HEK293 (cell line): ENCODE data around the gene CENPP.

Experiments
- CTCF ChIA-PET: fragments of 350-600 bp; formaldehyde crosslinking; extraction: SDS; loops from one replicate; lab custom pipeline; 2021; ENCODE audit warnings: antibody characterized with exemption; lab: Yijun Ruan, JAX
- POLR2A ChIA-PET: fragments of 300-600 bp; formaldehyde crosslinking; extraction: SDS; loops from one replicate; lab custom pipeline; 2020; ENCODE audit warnings: antibody characterized with exemption, inconsistent platforms; lab: Yijun Ruan, JAX
- H3K27ac ChIP-seq: fragments of 200-500 bp; sonication (Bioruptor generic); 2 replicates; pipeline ENCODE4 v1.5.1; 2014; ENCODE audit warnings: low read depth, low read length, control low read depth, inconsistent platforms; ENCODE audit errors: extremely low read depth
- H3K36me3 ChIP-seq, 2 experiments: fragments of 200-500 bp in 1 of 2; sonication (Bioruptor generic) in 1 of 2; 1 replicate in 1 of 2; 2 replicates in 1 of 2; pipeline ENCODE4 v1.5.1; 2014 to 2017; ENCODE audit warnings: inconsistent platforms in 2 of 2, low read length in 2 of 2; ENCODE audit not compliant: control insufficient read depth in 2 of 2, insufficient read depth in 1 of 2
- H3K4me1 ChIP-seq: fragments of 200-500 bp; sonication (Bioruptor generic); 2 replicates; pipeline ENCODE4 v1.5.1; 2014; ENCODE audit warnings: mild to moderate bottlenecking, low read length, inconsistent platforms; ENCODE audit not compliant: control insufficient read depth, insufficient read depth
- H3K4me3 ChIP-seq: 2 replicates; pipeline ENCODE4 v1.5.1; 2011; ENCODE audit warnings: low read depth, mild to moderate bottlenecking, control low read depth, low read length, moderate library complexity
- H3K9me3 ChIP-seq: fragments of 200-500 bp; sonication (Bioruptor generic); 2 replicates; pipeline ENCODE4 v1.5.1; 2014; ENCODE audit warnings: low read depth, low read length, inconsistent platforms; ENCODE audit not compliant: control insufficient read depth, insufficient read depth
- EGR2 ChIP-seq: fragments of 450-650 bp; formaldehyde crosslinking; IDR thresholded peaks from 2 replicates; pipeline ENCODE4 v1.5.1; 2016; ENCODE audit warnings: low read depth, missing biosample characterization, missing genetic modification characterization
- PRDM2 ChIP-seq: fragments of 450-650 bp; formaldehyde crosslinking; IDR thresholded peaks from 2 replicates; pipeline ENCODE4 v1.5.1; 2016; ENCODE audit warnings: missing biosample characterization, missing genetic modification characterization, borderline replicate concordance
- RBAK ChIP-seq: fragments of 450-650 bp; formaldehyde crosslinking; IDR thresholded peaks from 2 replicates; pipeline ENCODE4 v1.5.1; 2016; ENCODE audit warnings: missing biosample characterization, missing genetic modification characterization
- ZFP37 ChIP-seq: fragments of 450-650 bp; formaldehyde crosslinking; IDR thresholded peaks from 2 replicates; pipeline ENCODE4 v1.5.1; 2016; ENCODE audit warnings: missing biosample characterization, missing genetic modification characterization
- ZNF214 ChIP-seq: fragments of 450-650 bp; formaldehyde crosslinking; IDR thresholded peaks from 2 replicates; pipeline ENCODE4 v1.5.1; 2017; ENCODE audit warnings: missing biosample characterization, mild to moderate bottlenecking, missing genetic modification characterization, borderline replicate concordance
- ZNF221 ChIP-seq: fragments of 450-650 bp; formaldehyde crosslinking; IDR thresholded peaks from 2 replicates; pipeline ENCODE4 v1.5.1; 2017; ENCODE audit warnings: missing biosample characterization, missing genetic modification characterization, borderline replicate concordance
- ZNF654 ChIP-seq: fragments of 450-650 bp; formaldehyde crosslinking; IDR thresholded peaks from 2 replicates; pipeline ENCODE4 v1.5.1; 2016; ENCODE audit warnings: low read depth, missing biosample characterization, missing genetic modification characterization
- ZNF792 ChIP-seq: fragments of 450-650 bp; formaldehyde crosslinking; IDR thresholded peaks from 2 replicates; pipeline ENCODE4 v1.5.1; 2016; ENCODE audit warnings: missing biosample characterization, missing genetic modification characterization
- TF ChIP-seq, protein P1 (sequence below): fragments of 450-650 bp; formaldehyde crosslinking; IDR thresholded peaks from 2 replicates; pipeline ENCODE4 v1.5.1; 2016; ENCODE audit warnings: missing biosample characterization, missing genetic modification characterization
- TF ChIP-seq, protein P2 (sequence below): fragments of 450-650 bp; formaldehyde crosslinking; IDR thresholded peaks from 2 replicates; pipeline ENCODE4 v1.5.1; 2017; ENCODE audit warnings: missing biosample characterization, missing genetic modification characterization

CENPP gene

GRCh38 chr9:92631452-92632343, 305.9 kb downstream of the CENPP start:
- H3K4me1 ChIP-seq: no peaks in the 10 kb centered on the region
- H3K36me3 ChIP-seq: peaks cover 9 to 71% of the 10 kb centered on the region in 2 experiments; a peak in 2 of 3 replicates
- POLR2A ChIA-PET: no interaction called here
- no peak overlapping the region for H3K27ac ChIP-seq
- no peak overlapping the region for H3K4me3 ChIP-seq
- CTCF ChIA-PET: interaction anchor here (1.0 kb wide), 1 partner anchor 492 kb away, joined by 6 read pairs; no protein-coding TSS in a partner anchor
- TF ChIP-seq EGR2 (peak; percentile 45; the same call in 1 of the 2 replicates), ZNF792 (tag by site-specific recombination) (no peak)
- no peaks in the 10 kb centered on the region for H3K9me3 ChIP-seq

- Histone ChIP-seq H3K4me3 (no peak overlapping the region), H3K9me3 (no peaks in the 10 kb centered on the region), H3K27ac (no peak overlapping the region), H3K4me1 (no peaks in the 10 kb centered on the region), H3K36me3 (peaks cover 8 to 74% of the 10 kb centered on the region in 2 experiments; a peak in 2 of 3 replicates)
- ChIA-PET POLR2A (no interaction called here), CTCF (interaction anchor here (0.6 to 1.0 kb wide), 3 partner anchors 15 to 493 kb away, joined by 3 to 6 read pairs (median 3); no protein-coding TSS in a partner anchor)
- no peak for TF ChIP-seq RBAK
These were observed 306.9 kb downstream of the CENPP start for GRCh38 chr9:92632641-92633040.

DNA sequence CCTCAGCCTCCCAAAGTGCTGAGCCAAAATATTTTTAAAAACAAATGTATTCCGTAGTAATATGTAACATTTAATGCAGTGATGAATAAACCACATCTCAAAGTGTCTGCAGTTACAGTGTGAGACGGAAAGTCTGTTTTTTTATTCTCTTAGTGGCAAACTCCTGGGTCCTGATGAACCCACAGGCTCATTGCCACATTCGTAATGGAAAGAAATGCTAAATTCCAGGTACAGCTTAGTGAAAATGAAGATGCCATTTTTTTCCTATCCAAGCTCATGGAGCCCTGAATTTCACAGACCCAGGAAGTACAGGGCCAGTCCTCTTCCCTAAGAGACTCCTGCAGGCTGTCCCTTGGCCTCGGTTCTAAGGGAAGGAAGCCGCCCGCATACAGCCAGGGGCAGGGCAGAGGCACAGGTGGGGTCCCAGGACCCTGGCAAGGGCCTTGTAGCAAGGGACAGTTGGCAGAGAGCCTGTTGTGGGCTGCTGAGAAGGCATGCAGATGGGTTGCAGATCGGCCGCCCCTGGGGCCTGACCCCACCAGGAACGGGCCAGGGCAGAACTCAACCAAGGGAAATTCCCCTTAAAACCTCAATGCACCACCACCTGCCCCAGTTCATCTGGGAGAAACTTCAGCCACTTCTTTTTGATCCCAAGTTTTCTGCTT, 308.0 kb downstream of the CENPP start:
- POLR2A ChIA-PET: no interaction called here
- no peak overlapping the region for H3K4me3 ChIP-seq
- no peaks in the 10 kb centered on the region for H3K9me3 ChIP-seq
- TF ChIP-seq, protein P1, sequence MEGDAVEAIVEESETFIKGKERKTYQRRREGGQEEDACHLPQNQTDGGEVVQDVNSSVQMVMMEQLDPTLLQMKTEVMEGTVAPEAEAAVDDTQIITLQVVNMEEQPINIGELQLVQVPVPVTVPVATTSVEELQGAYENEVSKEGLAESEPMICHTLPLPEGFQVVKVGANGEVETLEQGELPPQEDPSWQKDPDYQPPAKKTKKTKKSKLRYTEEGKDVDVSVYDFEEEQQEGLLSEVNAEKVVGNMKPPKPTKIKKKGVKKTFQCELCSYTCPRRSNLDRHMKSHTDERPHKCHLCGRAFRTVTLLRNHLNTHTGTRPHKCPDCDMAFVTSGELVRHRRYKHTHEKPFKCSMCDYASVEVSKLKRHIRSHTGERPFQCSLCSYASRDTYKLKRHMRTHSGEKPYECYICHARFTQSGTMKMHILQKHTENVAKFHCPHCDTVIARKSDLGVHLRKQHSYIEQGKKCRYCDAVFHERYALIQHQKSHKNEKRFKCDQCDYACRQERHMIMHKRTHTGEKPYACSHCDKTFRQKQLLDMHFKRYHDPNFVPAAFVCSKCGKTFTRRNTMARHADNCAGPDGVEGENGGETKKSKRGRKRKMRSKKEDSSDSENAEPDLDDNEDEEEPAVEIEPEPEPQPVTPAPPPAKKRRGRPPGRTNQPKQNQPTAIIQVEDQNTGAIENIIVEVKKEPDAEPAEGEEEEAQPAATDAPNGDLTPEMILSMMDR: no peak
- TF ChIP-seq, protein P2, sequence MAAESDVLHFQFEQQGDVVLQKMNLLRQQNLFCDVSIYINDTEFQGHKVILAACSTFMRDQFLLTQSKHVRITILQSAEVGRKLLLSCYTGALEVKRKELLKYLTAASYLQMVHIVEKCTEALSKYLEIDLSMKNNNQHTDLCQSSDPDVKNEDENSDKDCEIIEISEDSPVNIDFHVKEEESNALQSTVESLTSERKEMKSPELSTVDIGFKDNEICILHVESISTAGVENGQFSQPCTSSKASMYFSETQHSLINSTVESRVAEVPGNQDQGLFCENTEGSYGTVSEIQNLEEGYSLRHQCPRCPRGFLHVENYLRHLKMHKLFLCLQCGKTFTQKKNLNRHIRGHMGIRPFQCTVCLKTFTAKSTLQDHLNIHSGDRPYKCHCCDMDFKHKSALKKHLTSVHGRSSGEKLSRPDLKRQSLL (tag by site-specific recombination): no peak
- TF ChIP-seq, all 188 proteins: peak for 0
- Histone ChIP-seq H3K36me3 (peaks cover 8 to 79% of the 10 kb centered on the region in 2 experiments; a peak in 2 of 3 replicates), H3K27ac (no peak overlapping the region), H3K4me1 (no peaks in the 10 kb centered on the region)
- CTCF ChIA-PET: interaction anchor here (0.6 to 3.8 kb wide), 27 partner anchors 11 to 1021 kb away, joined by 3 to 28 read pairs (median 3); partner anchors contain the start of genes CENPP and NOL8

- no peaks in the 10 kb centered on the region for H3K4me1 ChIP-seq
- CTCF ChIA-PET: interaction anchor here (0.5 to 3.8 kb wide), 29 partner anchors 11 to 512 kb away, joined by 3 to 28 read pairs (median 3); partner anchors contain the start of genes CENPP and NOL8
- peaks cover 5 to 85% of the 10 kb centered on the region in 2 experiments; a peak in 2 of 3 replicates for H3K36me3 ChIP-seq
- H3K9me3 ChIP-seq: no peaks in the 10 kb centered on the region
- no peak overlapping the region for H3K4me3 ChIP-seq
- no peak overlapping the region for H3K27ac ChIP-seq
- POLR2A ChIA-PET: no interaction called here
- TF ChIP-seq ZNF221 (tag by site-specific recombination) (no peak), ZNF654 (tag by site-specific recombination) (peak; percentile 70), PRDM2 (no peak), ZNF214 (tag by site-specific recombination) (no peak), ZFP37 (tag by site-specific recombination) (no peak)
- TF ChIP-seq, protein P1: peak; percentile 88
These were observed 309.2 kb downstream of the CENPP start for GRCh38 chr9:92634712-92635605.
